ENCODE data around the gene HMX1.

Gene HMX1

GRCh38 chr4:8842614-8843013 is 29.0 kb downstream of the HMX1 start:
- DNase-seq (ENCODE audit: low read depth in 1 of 2, low spot score in 1 of 2) = no peak

GRCh38 chr4:8841678-8842268 is 29.9 kb downstream of the HMX1 start:
- DNase-seq (ENCODE audit: low read depth in 1 of 2, low spot score in 1 of 2) = no peak

GRCh38 chr4:8840816-8841455 is 30.7 kb downstream of the HMX1 start:
- no peak for DNase-seq (ENCODE audit: low read depth in 1 of 2, low spot score in 1 of 2)

GRCh38 chr4:8840006-8840793 is 31.4 kb downstream of the HMX1 start:
- no peak for DNase-seq (ENCODE audit: low read depth in 1 of 2, low spot score in 1 of 2)

- no peak for DNase-seq (ENCODE audit: low read depth in 1 of 2, low spot score in 1 of 2)
These were observed 32.6 kb downstream of the HMX1 start for GRCh38 chr4:8838961-8839431.

- DNase-seq (ENCODE audit: low read depth in 1 of 2, low spot score in 1 of 2) = no peak
These were observed 33.2 kb downstream of the HMX1 start for GRCh38 chr4:8838296-8838960.

GRCh38 chr4:8837181-8837841 is 34.3 kb downstream of the HMX1 start:
- DNase-seq (ENCODE audit: low read depth in 1 of 2, low spot score in 1 of 2) = no peak

- DNase-seq (ENCODE audit: low read depth in 1 of 2, low spot score in 1 of 2) = no peak
These were observed 34.9 kb downstream of the HMX1 start for GRCh38 chr4:8836664-8837171.

GRCh38 chr4:8835521-8836365 is 35.9 kb downstream of the HMX1 start:
- DNase-seq (ENCODE audit: low read depth in 1 of 2, low spot score in 1 of 2) = no peak

GRCh38 chr4:8834681-8835220 is 36.9 kb downstream of the HMX1 start:
- no peak for DNase-seq (ENCODE audit: low read depth in 1 of 2, low spot score in 1 of 2)

GRCh38 chr4:8832113-8832915 is 39.3 kb downstream of the HMX1 start:
- DNase-seq (ENCODE audit: low read depth in 1 of 2, low spot score in 1 of 2) = no peak

- DNase-seq (ENCODE audit: low read depth in 1 of 2, low spot score in 1 of 2) = no peak
These were observed 40.2 kb downstream of the HMX1 start for GRCh38 chr4:8831221-8832112.

- DNase-seq (ENCODE audit: low read depth in 1 of 2, low spot score in 1 of 2) = no peak
These were observed 40.9 kb downstream of the HMX1 start for GRCh38 chr4:8830611-8831200.

GRCh38 chr4:8830056-8830455 is 41.6 kb downstream of the HMX1 start:
- DNase-seq (ENCODE audit: low read depth in 1 of 2, low spot score in 1 of 2) = no peak

- no peak for DNase-seq (ENCODE audit: low read depth in 1 of 2, low spot score in 1 of 2)
These were observed 42.1 kb downstream of the HMX1 start for GRCh38 chr4:8829584-8829983.

- no peak for DNase-seq (ENCODE audit: low read depth in 1 of 2, low spot score in 1 of 2)
These were observed 42.8 kb downstream of the HMX1 start for GRCh38 chr4:8828869-8829268.

- no peak for DNase-seq (ENCODE audit: low read depth in 1 of 2, low spot score in 1 of 2)
These were observed 50.3 kb downstream of the HMX1 start for GRCh38 chr4:8821151-8821950.
